Stimulated activated CD4-positive, alpha-beta T cell treated with anti-CD3 and anti-CD28 coated beads, Interleukin-12 subunit alpha, Interleukin-12 subunit beta, amount 100 ng/mL, for 24 hours (primary cell): Measurements from ENCODE around the gene CCDC137.

ENCODE experiments used
- DNase-seq, 2 experiments: peaks; one replicate each; pipeline ENCODE4 v3.0.0-alpha.2; 2020; ENCODE audit warnings: low read depth in 2 of 2

CCDC137 gene

GRCh38 chr17:81702934-81703746 is 36.6 kb downstream of the CCDC137 start, which contains the start of gene MRPL12:
TSS of gene MRPL12 (plus strand) at chr17:81703367. CDS start at chr17:81703502, 135 bp downstream.
- peak; percentile 78 to 84 for DNase-seq

- no peak for DNase-seq
Measured at GRCh38 chr17:81703747-81704654, 37.5 kb downstream of the CCDC137 start.

- no peak for DNase-seq
Measured at GRCh38 chr17:81705518-81706231, 39.1 kb downstream of the CCDC137 start.

GRCh38 chr17:81706232-81706611 is 39.7 kb downstream of the CCDC137 start:
- DNase-seq = no peak

GRCh38 chr17:81706757-81707624 is 40.5 kb downstream of the CCDC137 start:
- no peak for DNase-seq

- no peak for DNase-seq
Measured at GRCh38 chr17:81707725-81708646, 41.4 kb downstream of the CCDC137 start.

GRCh38 chr17:81708739-81709185 is 42.2 kb downstream of the CCDC137 start:
- DNase-seq = no peak

GRCh38 chr17:81710514-81711308 is 44.2 kb downstream of the CCDC137 start:
- no peak for DNase-seq

- DNase-seq = peak; percentile 71 to 79
Measured at GRCh38 chr17:81711814-81712467, 45.4 kb downstream of the CCDC137 start, which contains the start of gene SLC25A10. TSS of gene SLC25A10 (plus strand) at chr17:81712284. CDS start at chr17:81712427, 143 bp downstream.

- DNase-seq = no peak
Measured at GRCh38 chr17:81712468-81713003, 46.0 kb downstream of the CCDC137 start.

GRCh38 chr17:81713004-81713555 is 46.5 kb downstream of the CCDC137 start:
- no peak for DNase-seq

- no peak for DNase-seq
Measured at GRCh38 chr17:81713556-81714411, 47.2 kb downstream of the CCDC137 start.

- DNase-seq = no peak
Measured at GRCh38 chr17:81714412-81715106, 48.0 kb downstream of the CCDC137 start.

- DNase-seq = no peak
Measured at GRCh38 chr17:81715107-81715871, 48.8 kb downstream of the CCDC137 start.
